ENCODE data around the gene PAFAH1B1.
A peak's percentile ranks its signal among the peaks of the same experiment; 100 is the strongest.

PAFAH1B1 gene

GRCh38 chr17:2721603-2722002 lies 128.1 kb downstream of the PAFAH1B1 start:
- Histone ChIP-seq H3K4me3 (no peak overlapping the region), H3K36me3 (no peaks in the 10 kb centered on the region), H3K9me3 (no peaks in the 10 kb centered on the region), H3K27ac (no peak overlapping the region), H3K4me1 (peaks cover 0 to 18% (median 14%) of the 10 kb centered on the region in 4 donors), H3K27me3 (peaks cover 0 to 51% of the 10 kb centered on the region in 2 donors)
- intact Hi-C loops (cut with DNase I; ENCODE audit: low total_unique reads) = no loop called here
- no peak for DNase-seq
- TF ChIP-seq CTCF (IDR thresholded peaks at IDR 0.05) = no peak

DNA sequence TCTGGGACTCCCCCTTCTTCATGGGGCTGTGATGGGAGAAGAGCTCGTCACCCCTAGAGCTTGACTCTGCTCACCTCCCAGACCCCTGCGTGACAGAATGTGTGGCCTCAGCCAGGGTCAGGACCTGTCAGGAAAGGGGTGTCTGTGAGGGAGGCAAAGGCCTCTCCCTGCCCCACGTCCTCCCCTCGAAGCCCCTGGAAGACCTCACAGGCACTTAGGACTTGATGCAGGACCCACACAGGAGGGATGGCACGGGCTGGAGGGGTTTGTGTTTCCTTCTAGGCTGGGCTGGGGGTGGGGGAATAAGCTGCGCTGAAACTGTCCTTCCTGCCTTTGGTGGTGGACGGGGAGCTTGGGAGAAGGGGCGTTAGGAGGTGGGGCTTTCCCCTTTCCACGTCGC lies 129.2 kb downstream of the PAFAH1B1 start:
- Histone ChIP-seq H3K4me3 (no peak overlapping the region), H3K9me3 (no peaks in the 10 kb centered on the region), H3K36me3 (no peaks in the 10 kb centered on the region), H3K27ac (no peak overlapping the region), H3K4me1 (peaks cover 0 to 18% (median 14%) of the 10 kb centered on the region in 4 donors), H3K27me3 (peaks cover 0 to 60% of the 10 kb centered on the region in 2 donors)
- intact Hi-C loops (cut with DNase I; ENCODE audit: low total_unique reads) = no loop called here
- no peak for DNase-seq
- TF ChIP-seq CTCF (IDR thresholded peaks at IDR 0.05) = no peak

- H3K27me3 ChIP-seq = peaks cover 0 to 64% of the 10 kb centered on the region in 2 donors
- no peak for TF ChIP-seq CTCF (IDR thresholded peaks at IDR 0.05)
- no peaks in the 10 kb centered on the region for H3K36me3 ChIP-seq
- intact Hi-C loops (cut with DNase I; ENCODE audit: low total_unique reads) = no loop called here
- no peak overlapping the region for H3K27ac ChIP-seq
- H3K4me3 ChIP-seq = peak overlapping the region; percentile 16 to 43
- peaks cover 0 to 18% (median 14%) of the 10 kb centered on the region in 4 donors for H3K4me1 ChIP-seq
- DNase-seq = no peak
- H3K9me3 ChIP-seq = no peaks in the 10 kb centered on the region
Measured at GRCh38 chr17:2723505-2723996, 130.1 kb downstream of the PAFAH1B1 start.

GRCh38 chr17:2723997-2724783 lies 130.7 kb downstream of the PAFAH1B1 start:
- H3K27ac ChIP-seq = no peak overlapping the region
- H3K4me3 ChIP-seq = peak overlapping the region; percentile 16 to 43
- no peak for TF ChIP-seq CTCF (IDR thresholded peaks at IDR 0.05)
- H3K9me3 ChIP-seq = no peaks in the 10 kb centered on the region
- H3K4me1 ChIP-seq = peaks cover 0 to 18% (median 14%) of the 10 kb centered on the region in 4 donors
- no peaks in the 10 kb centered on the region for H3K36me3 ChIP-seq
- H3K27me3 ChIP-seq = peaks cover 0 to 70% of the 10 kb centered on the region in 2 donors
- no peak for DNase-seq
- intact Hi-C loops (cut with DNase I; ENCODE audit: low total_unique reads) = no loop called here

DNA sequence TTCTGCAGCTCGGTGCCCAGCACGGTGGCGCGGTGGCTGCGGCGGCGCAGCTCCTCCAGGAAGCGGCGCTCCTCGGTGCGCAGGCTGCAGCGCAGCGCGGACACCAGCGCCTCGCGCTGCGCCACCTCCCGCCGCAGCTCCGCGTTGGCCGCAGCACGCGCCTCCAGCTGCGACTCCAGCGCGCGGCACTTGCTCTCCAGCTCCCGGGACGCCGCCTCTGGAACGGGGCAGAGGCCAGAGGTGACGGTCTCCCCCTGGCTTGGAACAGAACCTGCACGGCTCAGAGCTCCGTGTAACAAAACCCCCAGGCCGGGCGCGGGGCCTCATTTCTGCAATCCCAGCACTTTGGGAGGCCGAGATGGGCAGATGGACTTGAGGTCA lies 131.3 kb downstream of the PAFAH1B1 start:
- peak overlapping the region; percentile 16 to 43 for H3K4me3 ChIP-seq
- no peaks in the 10 kb centered on the region for H3K9me3 ChIP-seq
- peaks cover 0 to 70% of the 10 kb centered on the region in 2 donors for H3K27me3 ChIP-seq
- H3K36me3 ChIP-seq = no peaks in the 10 kb centered on the region
- peaks cover 0 to 18% (median 14%) of the 10 kb centered on the region in 4 donors for H3K4me1 ChIP-seq
- no peak overlapping the region for H3K27ac ChIP-seq
- DNase-seq = no peak
- intact Hi-C loops (cut with DNase I; ENCODE audit: low total_unique reads) = no loop called here
- no peak for TF ChIP-seq CTCF (IDR thresholded peaks at IDR 0.05)
